Neural crest cell (in vitro differentiated cells): ENCODE results near the gene TNK2. TPM values are rescaled to one million over a fixed set of nuclear protein-coding genes. Genes with fewer than 3 reads are reported as not detected.

Experiments used
- DNase-seq: peaks from one replicate; pipeline ENCODE4 v3.0.0; 2021; ENCODE audit warnings: low read depth, mixed read lengths, low spot score
- H3K27ac Mint-ChIP-seq: one replicate; pipeline ENCODE4 v1.8.0; 2021; ENCODE audit warnings: mild to moderate bottlenecking, mixed read lengths; ENCODE audit not compliant: unreplicated experiment
- H3K27me3 Mint-ChIP-seq: 2 replicates; pipeline ENCODE4 v1.8.0; 2021; ENCODE audit warnings: low read depth, mild to moderate bottlenecking, mixed read lengths
- H3K36me3 Mint-ChIP-seq: 2 replicates; pipeline ENCODE4 v1.8.0; 2021; ENCODE audit warnings: low read depth, mild to moderate bottlenecking, mixed read lengths
- H3K4me1 Mint-ChIP-seq: 2 replicates; pipeline ENCODE4 v1.8.0; 2021; ENCODE audit warnings: mixed read lengths
- H3K4me3 Mint-ChIP-seq: one replicate; pipeline ENCODE4 v1.8.0; 2021; ENCODE audit warnings: mild to moderate bottlenecking, mixed read lengths
- H3K9me3 Mint-ChIP-seq: 2 replicates; pipeline ENCODE4 v1.8.0; 2021; ENCODE audit warnings: mixed read lengths
- total RNA-seq: library from RNA; stranded (reverse); gene quantifications from 2 replicates; pipeline ENCODE4 v1.2.1, GENCODE V29; 2021
- TF ChIP-seq, protein P1 (sequence below): fragments of 200-600 bp; sonication (generic); conservative IDR thresholded peaks from 2 replicates; pipeline ENCODE4 v1.5.0; 2021; ENCODE audit warnings: antibody characterized with exemption, mild to moderate bottlenecking

Gene TNK2
- total RNA-seq, 1 donor from 2014 or later, result 54.9 TPM

DNA sequence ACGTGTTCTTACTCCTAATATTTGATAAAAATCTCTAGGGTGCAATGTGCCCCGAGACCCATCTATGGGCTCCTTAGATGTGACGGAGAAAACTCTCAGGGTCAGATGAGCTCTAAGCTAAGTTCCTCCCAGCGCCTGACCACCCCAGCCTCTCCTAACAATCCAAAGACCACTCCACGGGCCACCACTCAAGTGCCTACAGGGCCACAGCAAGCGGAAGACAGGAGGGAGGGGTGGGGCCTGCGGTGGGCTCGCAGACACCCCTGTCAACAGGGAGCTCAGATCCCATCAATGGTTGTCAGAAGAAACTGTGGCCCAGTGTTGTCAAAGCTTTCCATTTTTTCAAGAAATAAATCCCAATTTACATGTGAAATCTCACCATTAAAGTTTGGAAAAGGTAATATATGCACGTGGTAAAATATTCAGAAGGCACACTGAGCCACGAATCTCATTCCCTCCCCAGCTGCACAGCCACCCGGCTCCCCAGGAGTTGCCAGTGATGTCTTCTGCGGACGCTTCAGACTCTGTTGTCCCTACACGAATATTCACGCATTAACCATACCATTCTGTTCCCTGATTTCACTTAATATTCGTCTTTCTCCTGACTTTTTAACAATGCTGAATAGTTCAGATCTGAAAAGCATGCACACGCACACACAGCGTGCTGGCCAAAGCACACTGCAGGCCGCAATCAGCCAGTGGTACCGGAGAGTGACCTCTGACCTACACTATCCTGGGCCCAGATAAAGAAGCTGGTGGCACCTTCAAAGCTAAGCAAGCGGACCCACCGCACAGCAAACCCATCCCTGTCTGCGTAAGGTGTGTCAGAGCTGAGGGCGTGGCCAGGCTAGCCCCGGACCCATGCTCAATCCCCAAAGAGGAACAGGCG lies 19.1 kb downstream of the TNK2 start:
- no peak for DNase-seq
- TF ChIP-seq, protein P1, sequence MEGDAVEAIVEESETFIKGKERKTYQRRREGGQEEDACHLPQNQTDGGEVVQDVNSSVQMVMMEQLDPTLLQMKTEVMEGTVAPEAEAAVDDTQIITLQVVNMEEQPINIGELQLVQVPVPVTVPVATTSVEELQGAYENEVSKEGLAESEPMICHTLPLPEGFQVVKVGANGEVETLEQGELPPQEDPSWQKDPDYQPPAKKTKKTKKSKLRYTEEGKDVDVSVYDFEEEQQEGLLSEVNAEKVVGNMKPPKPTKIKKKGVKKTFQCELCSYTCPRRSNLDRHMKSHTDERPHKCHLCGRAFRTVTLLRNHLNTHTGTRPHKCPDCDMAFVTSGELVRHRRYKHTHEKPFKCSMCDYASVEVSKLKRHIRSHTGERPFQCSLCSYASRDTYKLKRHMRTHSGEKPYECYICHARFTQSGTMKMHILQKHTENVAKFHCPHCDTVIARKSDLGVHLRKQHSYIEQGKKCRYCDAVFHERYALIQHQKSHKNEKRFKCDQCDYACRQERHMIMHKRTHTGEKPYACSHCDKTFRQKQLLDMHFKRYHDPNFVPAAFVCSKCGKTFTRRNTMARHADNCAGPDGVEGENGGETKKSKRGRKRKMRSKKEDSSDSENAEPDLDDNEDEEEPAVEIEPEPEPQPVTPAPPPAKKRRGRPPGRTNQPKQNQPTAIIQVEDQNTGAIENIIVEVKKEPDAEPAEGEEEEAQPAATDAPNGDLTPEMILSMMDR, result no peak
- H3K27ac Mint-ChIP-seq, result peak overlapping the region; percentile 75
- no peaks in the 10 kb centered on the region for H3K36me3 Mint-ChIP-seq
- H3K4me3 Mint-ChIP-seq, result no peak overlapping the region
- H3K4me1 Mint-ChIP-seq, result peaks cover 25% of the 10 kb centered on the region
- no peaks in the 10 kb centered on the region for H3K9me3 Mint-ChIP-seq
- no peaks in the 10 kb centered on the region for H3K27me3 Mint-ChIP-seq

DNA sequence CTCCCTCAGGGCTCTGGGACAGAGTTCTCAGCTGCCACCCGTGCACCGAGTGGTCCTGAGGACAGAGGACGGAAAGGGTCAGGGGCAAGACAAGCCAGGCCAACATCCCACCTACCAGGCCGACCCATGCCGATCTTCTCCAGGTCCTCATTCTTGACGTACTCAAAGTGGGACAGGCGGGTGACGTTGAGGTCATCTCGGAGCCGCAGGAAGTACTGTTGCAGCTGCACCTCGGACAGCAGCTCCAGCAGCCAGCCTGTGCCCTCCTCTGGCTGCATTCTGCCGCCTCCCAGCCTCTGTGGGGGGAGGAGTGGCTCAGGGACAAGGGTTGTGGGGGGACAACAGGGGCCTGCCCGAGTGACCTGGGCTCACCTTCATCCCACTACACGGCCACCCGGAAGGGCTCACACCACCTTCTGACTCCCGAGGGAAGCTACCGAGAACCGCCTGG lies 20.0 kb downstream of the TNK2 start:
- TF ChIP-seq, protein P1, result no peak
- peaks cover 3% of the 10 kb centered on the region for H3K36me3 Mint-ChIP-seq
- no peaks in the 10 kb centered on the region for H3K27me3 Mint-ChIP-seq
- no peak overlapping the region for H3K27ac Mint-ChIP-seq
- H3K9me3 Mint-ChIP-seq, result no peaks in the 10 kb centered on the region
- no peak overlapping the region for H3K4me3 Mint-ChIP-seq
- H3K4me1 Mint-ChIP-seq, result peaks cover 29% of the 10 kb centered on the region
- no peak for DNase-seq

DNA sequence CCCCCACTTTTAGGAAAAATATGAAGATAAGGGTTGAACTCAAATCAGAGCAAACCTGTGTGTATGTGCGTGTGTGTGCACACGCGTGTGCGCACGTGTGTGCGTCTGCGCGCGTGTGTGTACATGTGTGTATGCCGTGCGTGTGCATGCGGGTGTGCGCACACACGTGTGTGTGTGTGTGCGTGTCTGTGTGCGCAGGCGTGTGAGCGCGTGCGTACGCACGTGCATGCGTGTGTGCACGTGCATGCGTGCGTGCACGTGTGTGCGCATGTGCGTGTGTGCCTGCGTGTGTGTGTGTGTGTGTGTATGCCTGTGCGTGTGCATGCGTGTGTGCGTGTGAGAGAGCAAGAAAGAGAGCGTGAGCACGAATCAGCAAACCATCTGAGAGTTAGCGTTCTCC lies 20.7 kb downstream of the TNK2 start:
- DNase-seq, result no peak
- Mint-ChIP-seq H3K27me3 (no peaks in the 10 kb centered on the region), H3K27ac (no peak overlapping the region), H3K36me3 (peaks cover 3% of the 10 kb centered on the region), H3K4me3 (no peak overlapping the region), H3K4me1 (peaks cover 29% of the 10 kb centered on the region), H3K9me3 (no peaks in the 10 kb centered on the region)
- TF ChIP-seq, protein P1, result no peak

DNA sequence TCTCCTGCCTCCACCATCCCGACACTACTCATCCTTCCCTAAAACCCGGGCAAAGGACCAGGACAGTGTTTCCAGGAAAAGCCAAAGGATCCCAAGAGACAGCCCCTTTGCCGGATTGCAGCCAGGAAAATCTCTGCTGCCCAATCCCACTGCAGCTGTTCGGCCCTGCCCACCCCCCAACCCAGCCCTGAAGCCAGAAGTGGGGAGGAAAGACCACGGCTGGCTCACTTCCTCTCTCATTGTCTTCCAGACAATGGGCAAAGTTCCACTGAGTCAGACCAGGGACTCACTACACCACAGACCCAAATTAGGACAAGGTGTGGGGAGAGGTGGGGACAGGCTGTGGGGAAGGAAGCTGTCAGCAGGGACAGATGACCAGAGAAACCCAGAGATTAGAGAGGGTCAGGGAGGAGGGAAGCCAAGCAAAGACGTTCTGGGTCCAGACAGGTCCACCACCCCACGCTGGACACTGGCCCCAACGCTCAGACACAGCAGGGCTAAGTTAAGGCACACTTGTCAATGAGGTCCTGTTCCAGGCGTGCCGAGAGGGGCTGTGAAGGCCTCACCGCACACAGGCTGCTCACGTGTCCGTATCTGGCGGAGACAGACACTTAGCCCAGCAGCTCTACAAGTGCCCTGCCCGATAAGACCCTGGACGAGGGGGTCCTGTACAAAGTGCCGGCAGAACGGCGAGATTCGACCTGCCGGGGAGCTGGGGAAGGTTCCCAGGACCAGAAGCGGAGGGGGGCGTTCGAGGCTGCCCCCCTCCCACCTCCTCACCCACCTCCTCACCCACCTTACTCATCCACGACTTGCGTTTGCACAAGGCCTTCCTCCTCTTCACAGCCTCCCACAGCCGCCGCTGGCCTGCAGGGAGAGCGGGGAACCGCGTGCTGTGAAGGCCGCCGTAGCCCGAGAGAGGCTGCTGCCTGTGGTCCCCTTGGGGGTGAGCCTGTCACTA lies 21.9 kb downstream of the TNK2 start:
- no peaks in the 10 kb centered on the region for H3K27me3 Mint-ChIP-seq
- H3K9me3 Mint-ChIP-seq, result no peaks in the 10 kb centered on the region
- H3K27ac Mint-ChIP-seq, result no peak overlapping the region
- no peak for DNase-seq
- H3K4me3 Mint-ChIP-seq, result no peak overlapping the region
- TF ChIP-seq, protein P1, result no peak
- peaks cover 29% of the 10 kb centered on the region for H3K4me1 Mint-ChIP-seq
- H3K36me3 Mint-ChIP-seq, result peaks cover 3% of the 10 kb centered on the region

DNA sequence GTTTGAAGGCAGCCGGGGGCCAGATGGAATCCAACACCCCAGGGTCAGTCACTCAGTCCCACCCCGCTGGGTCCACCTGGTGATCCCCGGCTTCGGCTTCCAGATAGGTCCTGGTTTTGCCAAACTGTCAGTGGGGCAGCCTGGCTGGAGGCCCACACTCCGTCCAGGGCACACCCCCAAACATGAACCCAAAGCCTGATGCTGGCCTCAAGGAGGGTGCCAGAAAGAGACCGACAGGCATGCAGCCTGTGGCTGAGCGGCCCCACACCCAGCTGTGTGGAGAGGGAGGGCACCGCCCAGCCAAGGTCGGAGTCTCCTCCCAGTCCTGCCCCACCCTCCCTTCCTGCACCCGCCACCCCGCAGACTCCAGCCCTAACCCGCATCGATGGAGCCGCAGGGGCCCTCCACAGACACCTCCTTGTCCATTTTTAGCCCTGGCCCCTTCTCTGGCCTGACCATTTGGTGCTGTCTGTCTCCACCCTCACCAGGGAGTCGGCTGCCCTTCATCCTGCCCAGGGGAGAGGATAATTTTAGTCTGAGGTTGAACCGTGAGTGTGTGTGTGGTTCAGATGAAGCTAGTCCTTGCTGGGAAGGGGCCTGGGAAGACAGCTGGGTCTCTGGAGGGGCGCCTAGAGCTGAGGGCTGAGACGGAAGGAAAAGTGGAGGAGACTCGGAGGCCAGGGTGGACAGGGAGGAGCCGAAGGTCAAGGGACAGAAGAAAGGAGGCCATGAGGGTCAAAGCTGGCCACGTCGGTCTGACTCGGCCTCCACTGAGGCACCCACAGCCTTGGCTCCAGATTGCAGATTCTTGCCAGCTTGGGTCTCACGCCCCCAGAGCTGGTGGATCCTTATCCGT lies 23.1 kb downstream of the TNK2 start:
- peak overlapping the region; percentile 35 for H3K27ac Mint-ChIP-seq
- no peaks in the 10 kb centered on the region for H3K27me3 Mint-ChIP-seq
- peaks cover 29% of the 10 kb centered on the region for H3K4me1 Mint-ChIP-seq
- H3K9me3 Mint-ChIP-seq, result no peaks in the 10 kb centered on the region
- peaks cover 3% of the 10 kb centered on the region for H3K36me3 Mint-ChIP-seq
- no peak for DNase-seq
- no peak overlapping the region for H3K4me3 Mint-ChIP-seq
- TF ChIP-seq, protein P1, result no peak
